ENCODE results near the gene ADGRG6.

DNA sequence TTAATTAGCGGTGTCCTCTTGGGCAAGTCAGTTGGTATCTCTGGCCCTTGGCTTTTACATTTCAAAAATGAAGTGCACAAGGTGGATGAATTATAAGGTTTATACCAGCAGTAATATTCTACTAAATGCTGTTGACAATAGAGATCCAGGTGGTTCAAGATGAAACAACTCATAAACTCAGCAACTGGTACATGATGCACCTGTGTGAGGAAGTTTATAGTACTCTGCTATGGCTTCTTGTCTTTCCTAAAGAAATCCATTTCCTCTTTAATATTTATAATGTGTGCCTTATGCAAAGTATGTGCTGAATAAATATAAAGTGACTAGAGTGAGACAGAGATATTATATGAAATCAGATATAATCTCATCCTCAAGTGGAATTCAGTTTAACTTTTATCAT, 48.5 kb downstream of the ADGRG6 start:
- TF ChIP-seq, protein P1, sequence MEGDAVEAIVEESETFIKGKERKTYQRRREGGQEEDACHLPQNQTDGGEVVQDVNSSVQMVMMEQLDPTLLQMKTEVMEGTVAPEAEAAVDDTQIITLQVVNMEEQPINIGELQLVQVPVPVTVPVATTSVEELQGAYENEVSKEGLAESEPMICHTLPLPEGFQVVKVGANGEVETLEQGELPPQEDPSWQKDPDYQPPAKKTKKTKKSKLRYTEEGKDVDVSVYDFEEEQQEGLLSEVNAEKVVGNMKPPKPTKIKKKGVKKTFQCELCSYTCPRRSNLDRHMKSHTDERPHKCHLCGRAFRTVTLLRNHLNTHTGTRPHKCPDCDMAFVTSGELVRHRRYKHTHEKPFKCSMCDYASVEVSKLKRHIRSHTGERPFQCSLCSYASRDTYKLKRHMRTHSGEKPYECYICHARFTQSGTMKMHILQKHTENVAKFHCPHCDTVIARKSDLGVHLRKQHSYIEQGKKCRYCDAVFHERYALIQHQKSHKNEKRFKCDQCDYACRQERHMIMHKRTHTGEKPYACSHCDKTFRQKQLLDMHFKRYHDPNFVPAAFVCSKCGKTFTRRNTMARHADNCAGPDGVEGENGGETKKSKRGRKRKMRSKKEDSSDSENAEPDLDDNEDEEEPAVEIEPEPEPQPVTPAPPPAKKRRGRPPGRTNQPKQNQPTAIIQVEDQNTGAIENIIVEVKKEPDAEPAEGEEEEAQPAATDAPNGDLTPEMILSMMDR (conservative IDR thresholded peaks at IDR 0.05 in 1 of 2, IDR thresholded peaks at IDR 0.05 in 1 of 2; ENCODE audit: low read depth in 1 of 2, low read length in 2 of 2), result no peak
- no peak for TF ChIP-seq EZH2 (IDR thresholded peaks at IDR 0.05; ENCODE audit: low read length, missing control alignments)
